Stimulated activated CD8-positive, alpha-beta memory T cell treated with anti-CD3 and anti-CD28 coated beads, Interleukin-2, amount 100 ng/mL, for 48 hours (primary cell): ENCODE measurements around the gene NLN.
"Not testable (repeated sequence)": the region's sequence is repeated elsewhere in the genome, so short reads cannot be mapped to it uniquely, and the experiment has no call there.

Source experiments
- DNase-seq, 2 donors: peaks; one replicate each; pipeline ENCODE4 v3.0.0-alpha.2; 2020; ENCODE audit warnings: low read depth in 2 of 2

The NLN gene

GRCh38 chr5:65871776-65872175 lies 149.8 kb downstream of the NLN start:
- DNase-seq: not testable (repeated sequence)

- DNase-seq: no peak
Measured at GRCh38 chr5:65873181-65873750, 151.3 kb downstream of the NLN start.

GRCh38 chr5:65874241-65874640 lies 152.2 kb downstream of the NLN start:
- DNase-seq: no peak

- DNase-seq: no peak
Measured at GRCh38 chr5:65876496-65876895, 154.5 kb downstream of the NLN start.

GRCh38 chr5:65876970-65877369 lies 155.0 kb downstream of the NLN start:
- DNase-seq: no peak
